Mucosa of rectum (tissue), 2 donors: Measurements from ENCODE around the gene EBLN1.

Experiments
- H3K27ac ChIP-seq, 2 donors: one replicate each; pipeline ENCODE4 v1.7.0; 2013; ENCODE audit warnings: inconsistent platforms in 2 of 2, low read depth in 2 of 2, low read length in 2 of 2
- H3K27me3 ChIP-seq, 2 donors: one replicate each; pipeline ENCODE4 v1.7.0; 2013; ENCODE audit warnings: low read length in 2 of 2; ENCODE audit not compliant: control insufficient read depth in 2 of 2, insufficient read depth in 2 of 2
- H3K36me3 ChIP-seq, 2 donors: one replicate each; pipeline ENCODE4 v1.7.0; 2013; ENCODE audit warnings: low read length in 2 of 2; ENCODE audit not compliant: control insufficient read depth in 2 of 2, insufficient read depth in 2 of 2
- H3K4me1 ChIP-seq, 2 donors: one replicate each; pipeline ENCODE4 v1.7.0; 2013; ENCODE audit warnings: low read length in 2 of 2, mild to moderate bottlenecking in 1 of 2; ENCODE audit not compliant: control insufficient read depth in 2 of 2, insufficient read depth in 2 of 2
- H3K4me3 ChIP-seq, 2 donors: one replicate each; pipeline ENCODE4 v1.7.0; 2013; ENCODE audit warnings: low read length in 2 of 2
- H3K9ac ChIP-seq, 2 donors: one replicate each; pipeline ENCODE4 v1.7.0; 2013; ENCODE audit warnings: low read length in 2 of 2, low read depth in 1 of 2, mild to moderate bottlenecking in 1 of 2
- H3K9me3 ChIP-seq, 2 donors: one replicate each; pipeline ENCODE4 v1.7.0; 2013; ENCODE audit warnings: low read length in 2 of 2; ENCODE audit not compliant: control insufficient read depth in 2 of 2
- donor health status: healthy.
- donor health status: Normal muscosa, but diverticular disease.

The EBLN1 gene

GRCh38 chr10:22185586-22185985 lies 32.2 kb downstream of the EBLN1 start:
- Histone ChIP-seq H3K36me3 (no peaks in the 10 kb centered on the region), H3K27ac (no peak overlapping the region), H3K4me1 (no peaks in the 10 kb centered on the region), H3K9ac (no peak overlapping the region), H3K4me3 (no peak overlapping the region), H3K9me3 (no peaks in the 10 kb centered on the region), H3K27me3 (no peaks in the 10 kb centered on the region)

- no peaks in the 10 kb centered on the region for H3K4me1 ChIP-seq
- no peaks in the 10 kb centered on the region for H3K9me3 ChIP-seq
- no peaks in the 10 kb centered on the region for H3K27me3 ChIP-seq
- H3K36me3 ChIP-seq: no peaks in the 10 kb centered on the region
- H3K4me3 ChIP-seq: no peak overlapping the region
- no peak overlapping the region for H3K9ac ChIP-seq
- no peak overlapping the region for H3K27ac ChIP-seq
Observed at GRCh38 chr10:22183771-22184461, 33.9 kb downstream of the EBLN1 start.

DNA sequence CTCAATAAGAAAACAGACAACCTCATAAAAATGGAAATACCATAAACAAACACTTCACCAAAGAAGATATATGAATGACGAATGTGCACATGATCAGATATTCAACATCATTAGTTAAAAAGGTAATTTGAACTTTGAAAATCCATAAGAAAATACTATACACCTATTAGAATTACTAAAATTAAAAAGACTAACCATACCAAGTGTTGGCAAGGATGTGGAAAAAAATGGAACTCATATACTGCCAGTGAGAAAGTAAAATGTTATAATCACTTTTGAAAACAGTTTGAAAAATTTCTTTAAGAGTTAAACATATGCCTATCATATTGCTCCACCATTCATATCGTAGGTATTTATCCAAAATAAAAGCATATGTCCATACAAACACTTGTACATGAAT lies 37.1 kb downstream of the EBLN1 start:
- no peaks in the 10 kb centered on the region for H3K36me3 ChIP-seq
- H3K4me1 ChIP-seq: no peaks in the 10 kb centered on the region
- no peak overlapping the region for H3K9ac ChIP-seq
- no peaks in the 10 kb centered on the region for H3K9me3 ChIP-seq
- no peaks in the 10 kb centered on the region for H3K27me3 ChIP-seq
- no peak overlapping the region for H3K27ac ChIP-seq
- H3K4me3 ChIP-seq: no peak overlapping the region

- Histone ChIP-seq H3K27ac (no peak overlapping the region), H3K27me3 (peaks cover 0 to 3% of the 10 kb centered on the region in 2 donors), H3K4me1 (no peaks in the 10 kb centered on the region), H3K4me3 (no peak overlapping the region), H3K9me3 (no peaks in the 10 kb centered on the region), H3K36me3 (no peaks in the 10 kb centered on the region), H3K9ac (no peak overlapping the region)
Observed at GRCh38 chr10:22174442-22174841, 43.4 kb downstream of the EBLN1 start.

- no peak overlapping the region for H3K9ac ChIP-seq
- H3K4me1 ChIP-seq: no peaks in the 10 kb centered on the region
- H3K4me3 ChIP-seq: no peak overlapping the region
- no peak overlapping the region for H3K27ac ChIP-seq
- no peaks in the 10 kb centered on the region for H3K36me3 ChIP-seq
- H3K27me3 ChIP-seq: peaks cover 0 to 3% of the 10 kb centered on the region in 2 donors
- H3K9me3 ChIP-seq: no peaks in the 10 kb centered on the region
Observed at GRCh38 chr10:22171131-22171530, 46.7 kb downstream of the EBLN1 start.

- H3K4me1 ChIP-seq: no peaks in the 10 kb centered on the region
- no peaks in the 10 kb centered on the region for H3K36me3 ChIP-seq
- H3K27me3 ChIP-seq: peaks cover 0 to 3% of the 10 kb centered on the region in 2 donors
- H3K9ac ChIP-seq: no peak overlapping the region
- H3K27ac ChIP-seq: no peak overlapping the region
- H3K4me3 ChIP-seq: no peak overlapping the region
- no peaks in the 10 kb centered on the region for H3K9me3 ChIP-seq
Observed at GRCh38 chr10:22170582-22170981, 47.2 kb downstream of the EBLN1 start.

DNA sequence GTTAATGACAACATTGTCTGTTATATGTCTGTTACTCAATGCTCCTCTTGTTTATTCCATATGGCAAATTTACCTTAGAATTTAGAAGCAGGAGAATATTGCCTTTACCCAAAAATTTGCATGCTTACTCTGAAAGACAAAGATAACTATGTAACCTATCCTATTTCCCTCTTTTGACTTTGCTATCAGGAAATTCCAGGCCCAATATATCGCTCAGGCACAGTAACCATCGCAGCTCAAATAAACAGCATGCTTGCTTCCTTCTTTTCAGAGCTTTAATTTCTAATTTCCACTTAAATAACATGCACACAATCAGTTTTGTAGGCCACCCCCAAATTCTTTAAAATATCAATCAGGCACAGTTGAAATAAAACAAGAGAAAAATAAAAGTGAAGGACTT lies 57.8 kb downstream of the EBLN1 start:
- Histone ChIP-seq H3K36me3 (no peaks in the 10 kb centered on the region), H3K9ac (no peak overlapping the region), H3K27me3 (no peaks in the 10 kb centered on the region), H3K4me1 (no peaks in the 10 kb centered on the region), H3K9me3 (no peaks in the 10 kb centered on the region), H3K27ac (no peak overlapping the region), H3K4me3 (no peak overlapping the region)

DNA sequence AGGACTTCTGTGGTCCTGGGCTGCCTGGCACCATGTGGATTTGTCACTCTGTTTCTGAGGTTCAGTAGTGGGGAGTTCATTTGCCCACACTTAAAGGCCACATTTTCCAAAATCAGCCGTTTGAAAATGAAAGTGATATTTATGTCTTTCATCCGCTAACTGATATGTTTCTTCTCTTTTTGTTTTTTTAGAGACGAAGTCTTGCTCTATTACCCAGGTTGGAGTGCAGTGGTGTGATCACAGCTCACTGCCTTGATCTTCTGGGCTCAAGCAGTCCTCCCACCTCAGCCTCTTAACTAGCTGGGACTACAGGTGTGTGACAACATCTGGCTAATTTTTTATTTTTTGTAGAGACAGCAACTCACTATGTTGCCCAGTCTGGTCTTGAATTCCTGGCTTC lies 58.6 kb downstream of the EBLN1 start:
- no peaks in the 10 kb centered on the region for H3K36me3 ChIP-seq
- H3K27me3 ChIP-seq: no peaks in the 10 kb centered on the region
- no peaks in the 10 kb centered on the region for H3K4me1 ChIP-seq
- H3K9ac ChIP-seq: no peak overlapping the region
- no peak overlapping the region for H3K4me3 ChIP-seq
- no peaks in the 10 kb centered on the region for H3K9me3 ChIP-seq
- H3K27ac ChIP-seq: no peak overlapping the region
